GM18505 (cell line): ENCODE measurements around the gene CENPB.

Experiments used
- ATAC-seq: cut with Tn5 transposase; IDR thresholded peaks from one replicate; pipeline ENCODE4 v1.9.1; 2021; ENCODE audit not compliant: unreplicated experiment
- POLR2A ChIP-seq: IDR thresholded peaks from 4 replicates; pipeline ENCODE4 v1.6.1; 2011; ENCODE audit warnings: borderline replicate concordance; ENCODE audit not compliant: insufficient read depth, insufficient read length; ENCODE audit errors: extremely low read depth

The CENPB gene

GRCh38 chr20:3744037-3744436 is 42.5 kb downstream of the CENPB start:
- ATAC-seq: no peak
- no peak for TF ChIP-seq POLR2A

- TF ChIP-seq POLR2A: no peak
- no peak for ATAC-seq
Observed at GRCh38 chr20:3743251-3743650, 43.3 kb downstream of the CENPB start.

DNA sequence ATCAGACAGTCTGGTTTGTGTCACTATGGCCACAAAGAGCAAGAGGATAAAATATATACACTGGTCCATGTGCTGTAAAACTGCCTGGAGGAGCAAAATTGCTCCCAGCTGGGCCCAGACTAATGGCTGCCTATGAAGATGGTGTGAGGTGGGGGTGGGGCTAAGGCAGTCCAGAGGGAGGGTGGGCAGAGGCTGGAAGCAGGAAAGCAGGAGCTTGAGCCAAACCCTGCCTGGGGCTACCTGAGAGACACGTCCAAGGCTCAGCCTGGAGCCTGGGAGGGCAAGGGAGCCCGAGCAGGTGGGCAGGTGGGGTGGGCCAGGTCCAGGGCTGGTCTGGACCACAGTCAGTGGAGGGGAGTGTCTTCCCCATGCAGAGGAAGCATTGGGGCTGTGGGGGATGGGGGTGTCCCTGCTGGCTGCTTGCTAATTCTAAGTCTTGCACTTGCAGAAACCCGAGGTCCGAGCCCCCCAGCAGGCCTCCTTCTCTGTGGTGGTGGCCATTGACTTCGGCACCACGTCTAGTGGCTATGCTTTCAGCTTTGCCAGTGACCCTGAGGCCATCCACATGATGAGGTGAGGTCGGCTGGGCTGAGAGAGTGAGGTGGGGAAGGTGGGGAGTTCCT is 44.6 kb downstream of the CENPB start:
- ATAC-seq: no peak
- TF ChIP-seq POLR2A: no peak

DNA sequence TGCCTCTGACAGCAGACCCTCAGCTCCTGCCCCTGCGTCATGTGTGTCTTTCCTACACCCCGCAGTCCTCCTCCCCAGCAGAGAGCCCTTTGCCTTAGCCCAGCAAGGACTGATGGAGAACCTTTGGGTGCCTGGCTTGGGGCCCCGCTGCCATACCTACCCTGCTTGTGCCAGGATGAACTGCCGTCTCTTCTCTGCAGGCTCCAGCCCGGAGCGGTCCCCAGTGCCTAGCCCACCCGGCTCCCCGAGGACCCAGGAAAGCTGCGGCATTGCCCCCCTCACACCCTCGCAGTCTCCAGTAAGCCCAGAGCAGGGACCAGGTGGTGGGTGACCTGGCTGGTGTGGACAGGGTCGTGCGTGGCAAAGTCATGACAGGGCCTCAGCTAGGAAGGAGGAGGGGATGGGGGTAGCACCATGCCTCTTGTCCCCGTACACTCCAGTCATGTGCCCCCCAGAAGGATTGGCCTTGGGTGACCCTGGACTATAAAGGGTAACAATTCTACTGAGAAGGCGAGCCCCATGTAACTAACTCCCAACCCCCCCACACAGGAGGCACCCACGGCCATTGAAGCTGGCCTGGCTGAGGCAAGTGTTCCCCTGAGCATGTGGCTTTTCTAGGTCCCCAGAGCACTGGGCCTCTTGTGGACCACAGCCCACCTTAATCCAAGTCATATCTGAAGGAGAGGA is 45.8 kb downstream of the CENPB start:
- no peak for ATAC-seq
- TF ChIP-seq POLR2A: no peak

DNA sequence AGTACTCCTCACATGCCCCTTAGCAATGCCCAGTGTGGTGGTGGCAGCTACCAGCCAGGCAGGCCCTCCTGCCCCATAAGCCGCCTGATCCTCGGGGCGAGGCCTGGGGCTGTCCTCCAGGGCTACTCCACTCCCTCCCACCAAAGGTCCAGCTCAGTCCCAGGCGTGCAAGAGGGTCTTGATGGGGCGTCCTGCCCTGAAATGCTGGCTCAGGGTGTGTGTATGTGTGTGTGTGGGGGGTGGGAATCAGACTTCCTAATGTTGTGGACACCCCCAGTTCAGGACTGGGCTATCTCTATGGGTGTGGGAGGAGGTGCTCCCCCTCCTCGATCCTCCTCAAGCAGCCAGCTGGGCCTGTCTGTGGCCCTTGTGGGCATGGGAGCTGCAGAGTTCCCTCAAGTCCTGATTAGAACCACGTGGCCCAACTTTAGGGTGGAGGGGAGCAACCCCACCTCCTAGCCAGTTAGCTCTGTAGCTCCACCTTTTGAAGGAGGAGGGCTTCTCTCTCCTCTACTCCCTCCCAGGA is 46.6 kb downstream of the CENPB start:
- no peak for TF ChIP-seq POLR2A
- ATAC-seq: no peak

- TF ChIP-seq POLR2A: no peak
- ATAC-seq: no peak
Observed at GRCh38 chr20:3739054-3739925, 47.2 kb downstream of the CENPB start.

- no peak for TF ChIP-seq POLR2A
- ATAC-seq: no peak
Observed at GRCh38 chr20:3738111-3739053, 48.2 kb downstream of the CENPB start.

DNA sequence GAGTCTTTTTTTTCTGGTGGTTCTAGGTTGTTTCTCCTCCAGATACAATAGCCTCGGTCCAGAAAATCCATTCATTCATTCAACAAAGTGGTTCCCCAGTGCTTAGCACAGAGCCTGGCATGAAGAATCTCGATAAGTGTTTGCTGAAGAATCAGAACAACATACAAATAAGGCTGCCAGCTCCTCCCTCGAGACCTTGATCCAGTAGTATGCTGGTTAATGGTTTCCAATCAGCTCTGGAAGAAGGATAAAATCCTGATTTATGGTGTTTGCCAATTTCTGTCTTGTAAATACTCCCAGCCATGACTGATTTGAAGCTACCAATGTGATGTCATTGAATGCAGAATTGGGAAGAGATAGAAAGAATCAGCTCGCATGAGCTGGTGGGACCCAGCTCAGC is 50.8 kb downstream of the CENPB start:
- TF ChIP-seq POLR2A: no peak
- ATAC-seq: no peak

DNA sequence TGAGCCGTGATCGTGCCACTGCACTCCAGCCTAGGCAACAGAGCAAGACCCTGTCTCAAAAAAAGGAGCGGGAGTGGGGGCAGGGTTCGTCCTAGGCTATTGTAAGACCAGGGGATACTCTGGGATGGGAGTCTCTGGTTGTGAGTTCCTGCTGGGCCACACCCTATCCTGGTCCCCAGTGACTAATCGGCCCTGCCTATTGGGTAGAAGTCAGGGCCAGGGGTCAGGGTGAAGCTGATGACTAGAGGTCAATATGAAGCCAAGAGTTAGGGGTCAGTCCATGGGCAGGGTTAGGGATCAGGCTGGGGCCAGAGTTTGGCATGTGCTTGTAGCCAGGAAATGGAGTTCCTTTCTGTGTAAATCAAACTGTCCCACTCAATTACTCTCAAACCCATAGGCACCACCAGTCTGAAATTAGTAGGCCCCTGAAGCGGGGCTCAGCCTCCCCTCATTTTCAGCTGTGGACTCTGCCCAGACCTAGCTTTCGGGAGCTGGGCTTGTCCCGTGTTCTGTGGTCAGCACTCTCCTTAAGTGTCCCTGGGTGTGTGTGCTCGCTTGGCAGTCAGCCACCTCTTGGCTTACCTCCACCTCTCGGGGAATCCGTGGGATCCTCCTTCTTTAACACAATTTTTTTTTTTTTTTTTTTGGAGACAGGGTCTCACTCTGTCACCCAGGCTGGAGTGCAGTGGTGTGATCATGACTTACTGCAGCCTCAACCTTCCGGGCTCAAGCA is 52.3 kb downstream of the CENPB start:
- no peak for TF ChIP-seq POLR2A
- ATAC-seq: no peak
